Measurements from ENCODE around the gene UFD1. TPM values are rescaled to one million over a fixed set of nuclear protein-coding genes. Genes with fewer than 3 reads are reported as not detected.

The UFD1 gene
- total RNA-seq, 1 donor from 2014 or later, result 37.1 TPM

DNA sequence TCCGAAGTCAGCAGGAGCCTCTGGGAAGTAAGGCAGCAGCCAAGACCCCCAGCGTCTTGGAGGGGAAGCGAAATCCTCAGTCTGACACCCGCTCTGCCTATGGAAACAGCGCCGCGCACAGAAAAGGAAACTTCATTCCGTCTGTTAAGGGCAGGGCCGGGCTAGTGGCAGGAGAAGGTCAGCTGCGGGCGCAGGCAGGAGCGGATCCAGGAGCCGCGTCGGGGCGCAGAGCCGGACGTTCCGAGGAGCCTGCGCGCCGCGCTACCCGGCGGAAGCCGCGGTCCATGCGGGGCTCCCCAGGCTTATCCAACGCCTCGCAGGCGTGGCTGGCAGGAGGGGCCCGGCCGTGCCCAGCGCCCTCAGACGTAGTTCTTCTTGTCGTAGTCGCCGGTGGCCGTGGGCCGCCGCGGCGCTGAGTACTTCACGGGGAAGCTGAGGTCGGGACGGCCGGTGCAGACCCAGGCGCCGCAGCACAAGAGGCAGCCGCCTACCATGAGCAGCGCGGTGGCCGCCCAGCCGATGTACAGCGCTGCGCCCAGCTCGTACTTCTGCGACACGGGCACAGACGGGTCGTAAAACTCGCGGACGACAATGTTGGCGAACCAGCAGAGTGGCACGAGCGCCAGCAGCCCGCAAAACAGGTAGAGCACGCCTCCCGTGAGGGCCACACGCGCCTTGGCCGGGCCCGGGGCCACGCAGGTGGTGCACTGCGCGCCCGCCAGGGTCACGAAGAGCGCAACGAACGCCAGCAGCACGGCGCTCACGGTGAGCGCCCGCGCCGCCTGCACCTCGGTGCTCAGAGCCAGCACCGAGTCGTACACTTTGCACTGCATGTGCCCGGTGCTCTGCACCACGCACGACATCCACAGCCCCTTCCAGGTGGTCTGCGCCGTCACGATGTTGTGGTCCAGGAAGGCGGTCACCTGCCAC, 44.5 kb upstream of the UFD1 start:
- H3K36me3 ChIP-seq (ENCODE audit: control insufficient read depth in 3 of 3, insufficient read depth in 3 of 3, low read length in 3 of 3), result no peaks in the 10 kb centered on the region
- H3K4me3 ChIP-seq (ENCODE audit: low read length in 3 of 3), result peak overlapping the region; percentile 66 to 72 (median 67)
- peaks cover 17 to 37% (median 35%) of the 10 kb centered on the region in 3 donors for H3K4me1 ChIP-seq (ENCODE audit: control insufficient read depth in 3 of 3, insufficient read depth in 3 of 3, low read length in 3 of 3)
- H3K9me3 ChIP-seq (ENCODE audit: control insufficient read depth in 3 of 3, low read length in 3 of 3), result no peaks in the 10 kb centered on the region
- peak overlapping the region; percentile 68 for H3K27ac ChIP-seq (ENCODE audit: low read depth, low read length)
- peaks cover 29 to 48% (median 39%) of the 10 kb centered on the region in 3 donors for H3K27me3 ChIP-seq (ENCODE audit: control insufficient read depth in 3 of 3, insufficient read depth in 3 of 3, low read length in 3 of 3)
- H3K9ac ChIP-seq (ENCODE audit: low read depth in 1 of 3, low read length in 3 of 3), result peak overlapping the region; percentile 53 to 79 (median 57)

DNA sequence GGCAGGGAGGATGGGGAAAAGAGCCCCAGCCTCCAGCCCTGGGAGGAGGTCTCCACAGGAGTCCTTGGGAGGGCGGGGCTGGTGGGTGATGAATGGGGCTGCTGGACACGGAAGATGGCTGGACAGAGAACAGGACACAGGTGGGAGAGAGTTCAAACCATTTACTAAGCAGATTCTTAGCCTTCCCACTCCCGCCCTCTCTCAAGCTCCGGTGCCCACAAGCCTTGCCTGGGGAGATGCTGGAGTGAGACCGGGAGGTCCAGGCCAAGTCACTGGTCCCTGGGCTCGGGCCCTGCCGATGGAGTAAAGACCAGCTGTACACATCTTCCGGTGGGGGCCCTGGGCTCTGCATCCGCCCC, 43.9 kb upstream of the UFD1 start:
- H3K4me1 ChIP-seq (ENCODE audit: control insufficient read depth in 3 of 3, insufficient read depth in 3 of 3, low read length in 3 of 3), result peaks cover 17 to 33% (median 33%) of the 10 kb centered on the region in 3 donors
- H3K27me3 ChIP-seq (ENCODE audit: control insufficient read depth in 3 of 3, insufficient read depth in 3 of 3, low read length in 3 of 3), result peaks cover 29 to 48% (median 39%) of the 10 kb centered on the region in 3 donors

DNA sequence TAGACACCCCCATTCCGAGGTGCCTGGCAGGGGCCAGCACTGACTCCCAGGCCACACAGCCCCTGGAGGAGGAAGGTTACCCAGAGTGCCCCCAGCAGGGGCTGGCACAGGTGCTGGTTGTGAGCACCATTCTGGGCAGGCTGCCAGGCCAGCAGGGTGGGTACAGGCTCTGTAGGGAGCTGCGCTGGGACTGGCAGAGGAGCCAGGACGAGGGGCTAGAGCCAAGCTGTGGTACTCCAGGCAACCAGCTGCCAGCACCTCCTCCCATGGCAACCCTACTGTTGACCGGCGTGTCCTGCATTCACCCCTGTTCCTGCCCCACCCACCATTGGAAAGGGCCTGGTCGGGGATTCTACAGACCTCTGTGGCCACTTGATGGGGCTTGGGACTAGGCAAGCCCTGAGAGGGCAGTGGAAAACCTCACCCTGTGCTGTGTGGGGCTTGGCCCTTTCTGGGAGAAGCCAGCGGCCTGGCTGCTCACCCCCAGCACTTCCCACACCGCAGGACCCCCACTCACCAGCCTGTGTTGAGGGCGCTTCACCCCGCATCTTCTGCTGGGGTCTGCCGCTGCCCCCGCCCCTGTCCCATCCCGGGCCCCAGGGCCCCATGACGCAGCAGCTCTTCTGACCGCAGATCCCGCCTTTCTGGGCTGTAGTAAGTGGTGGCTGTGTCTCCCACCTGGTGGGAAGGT, 43.3 kb upstream of the UFD1 start:
- Histone ChIP-seq H3K27me3 (ENCODE audit: control insufficient read depth in 3 of 3, insufficient read depth in 3 of 3, low read length in 3 of 3) (peaks cover 29 to 48% (median 39%) of the 10 kb centered on the region in 3 donors), H3K4me3 (ENCODE audit: low read length in 3 of 3) (peak overlapping the region; percentile 66 to 72 (median 67)), H3K27ac (ENCODE audit: low read depth, low read length) (peak overlapping the region; percentile 68), H3K9me3 (ENCODE audit: control insufficient read depth in 3 of 3, low read length in 3 of 3) (no peaks in the 10 kb centered on the region), H3K4me1 (ENCODE audit: control insufficient read depth in 3 of 3, insufficient read depth in 3 of 3, low read length in 3 of 3) (peaks cover 12 to 28% (median 28%) of the 10 kb centered on the region in 3 donors), H3K36me3 (ENCODE audit: control insufficient read depth in 3 of 3, insufficient read depth in 3 of 3, low read length in 3 of 3) (no peaks in the 10 kb centered on the region), H3K9ac (ENCODE audit: low read depth in 1 of 3, low read length in 3 of 3) (peak overlapping the region; percentile 53 to 79 (median 57))

More for the DNA sequence above, 43.9 kb upstream of the UFD1 start:
- Histone ChIP-seq H3K27ac (ENCODE audit: low read depth, low read length) (peak overlapping the region; percentile 68), H3K9ac (ENCODE audit: low read depth in 1 of 3, low read length in 3 of 3) (peak overlapping the region; percentile 53 to 79 (median 57)), H3K4me3 (ENCODE audit: low read length in 3 of 3) (peak overlapping the region; percentile 66 to 72 (median 67)), H3K36me3 (ENCODE audit: control insufficient read depth in 3 of 3, insufficient read depth in 3 of 3, low read length in 3 of 3) (no peaks in the 10 kb centered on the region), H3K9me3 (ENCODE audit: control insufficient read depth in 3 of 3, low read length in 3 of 3) (no peaks in the 10 kb centered on the region)

DNA sequence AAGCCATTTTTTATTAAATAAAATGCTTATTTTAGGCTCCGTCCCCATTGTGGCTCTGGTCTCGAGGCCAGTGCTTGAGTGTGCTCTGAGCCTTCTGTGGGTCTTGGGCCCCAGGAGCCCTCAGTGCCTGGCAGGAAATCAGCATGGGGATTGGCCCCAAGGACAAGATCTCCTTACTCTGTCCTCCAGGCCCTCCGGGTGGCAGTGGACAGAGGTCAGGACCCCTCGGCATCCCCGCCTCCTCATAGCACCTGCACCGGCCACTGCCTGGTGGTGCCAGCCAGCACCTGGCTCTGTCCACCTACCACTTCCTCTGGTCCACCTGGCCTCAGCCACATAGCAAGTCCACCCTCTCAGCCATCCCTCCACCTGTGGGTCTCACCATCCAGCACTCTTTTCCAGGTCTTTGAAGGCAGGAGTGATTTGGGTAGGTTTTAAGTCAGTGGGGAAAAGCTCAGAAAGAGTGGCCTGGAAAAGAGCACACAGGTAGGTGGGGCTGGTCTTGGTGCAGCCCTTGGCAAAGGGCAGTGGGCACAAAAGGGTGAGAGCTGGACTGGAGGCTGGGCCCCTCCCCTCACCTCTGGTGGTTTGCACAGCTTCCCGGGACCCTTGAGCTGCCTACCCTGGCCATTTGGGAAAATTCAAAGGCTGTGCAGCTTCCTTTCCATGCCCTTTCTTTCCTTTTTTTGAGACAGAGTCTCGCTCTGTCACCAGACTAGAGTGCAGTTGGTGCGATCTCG, 41.7 kb upstream of the UFD1 start:
- Histone ChIP-seq H3K9me3 (ENCODE audit: control insufficient read depth in 3 of 3, low read length in 3 of 3) (no peaks in the 10 kb centered on the region), H3K27ac (ENCODE audit: low read depth, low read length) (peak overlapping the region; percentile 68), H3K4me3 (ENCODE audit: low read length in 3 of 3) (peak overlapping the region in 2 of 3 donors; percentile 41 to 48), H3K9ac (ENCODE audit: low read depth in 1 of 3, low read length in 3 of 3) (peak overlapping the region in 2 of 3 donors; percentile 33), H3K27me3 (ENCODE audit: control insufficient read depth in 3 of 3, insufficient read depth in 3 of 3, low read length in 3 of 3) (peaks cover 28 to 40% (median 37%) of the 10 kb centered on the region in 3 donors), H3K4me1 (ENCODE audit: control insufficient read depth in 3 of 3, insufficient read depth in 3 of 3, low read length in 3 of 3) (peaks cover 7 to 16% (median 13%) of the 10 kb centered on the region in 3 donors), H3K36me3 (ENCODE audit: control insufficient read depth in 3 of 3, insufficient read depth in 3 of 3, low read length in 3 of 3) (no peaks in the 10 kb centered on the region)

DNA sequence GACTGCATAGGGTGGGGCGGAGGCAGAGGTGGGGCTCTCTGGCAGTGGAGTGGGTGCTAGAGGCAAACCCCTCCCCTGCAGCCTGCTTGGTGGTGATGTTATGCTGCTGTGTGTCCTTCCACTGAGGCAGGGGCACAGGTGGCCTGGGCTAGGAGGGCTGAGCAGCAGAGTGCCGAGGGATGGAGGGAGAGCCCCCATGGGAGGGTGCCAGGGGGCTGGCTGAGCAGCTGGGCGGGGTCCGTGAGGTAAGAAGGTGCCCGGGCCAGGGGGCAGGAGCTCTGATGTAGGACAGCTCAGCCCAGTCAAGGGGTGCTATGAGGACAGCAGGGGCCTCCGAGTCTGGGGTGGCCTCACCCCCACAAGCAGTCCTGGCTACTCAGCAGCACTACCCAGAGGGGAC, 41.0 kb upstream of the UFD1 start:
- no peak overlapping the region for H3K4me3 ChIP-seq (ENCODE audit: low read length in 3 of 3)

DNA sequence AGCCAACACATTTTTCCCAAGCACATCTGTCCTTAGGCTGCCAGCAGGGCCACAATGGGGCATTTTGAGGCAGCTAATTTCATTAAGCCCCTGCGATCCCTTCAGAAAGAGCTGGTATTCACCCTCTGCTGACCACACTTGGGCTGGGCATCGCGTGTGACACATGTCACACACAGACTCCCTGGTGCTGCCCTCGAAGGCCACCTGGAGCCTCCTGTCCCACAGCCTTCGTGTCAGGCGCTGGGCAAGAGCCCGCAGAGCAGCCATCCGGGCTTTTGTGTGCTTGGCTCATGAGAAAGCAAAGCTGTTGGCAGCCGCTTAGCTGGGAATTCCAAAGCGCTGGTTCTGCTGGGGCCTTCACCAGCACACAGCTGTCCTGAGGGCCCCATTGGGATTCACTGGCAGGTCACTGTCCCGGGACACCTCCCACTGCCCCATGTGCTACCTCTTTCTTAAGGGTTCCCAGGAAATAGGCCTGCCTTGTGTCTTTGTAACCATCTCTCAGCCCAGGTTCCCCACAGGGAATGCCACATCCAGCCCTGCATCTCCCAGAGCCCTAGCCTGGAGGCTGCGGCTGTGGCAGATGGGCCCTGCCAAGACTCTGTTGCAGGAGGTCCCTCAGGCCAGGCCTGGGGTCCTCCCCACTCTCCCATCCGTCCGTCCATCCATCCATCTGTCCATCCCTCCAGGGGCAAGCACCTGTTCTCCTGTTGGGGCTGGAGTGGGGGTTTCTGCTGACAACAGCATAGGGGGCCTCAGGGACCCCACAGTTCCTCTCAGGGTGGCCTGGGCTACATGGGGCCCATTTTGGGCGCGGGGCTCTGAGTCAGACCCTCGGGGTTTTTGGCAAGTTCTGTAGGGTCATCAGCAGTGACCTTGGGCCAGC, 40.3 kb upstream of the UFD1 start:
- H3K4me1 ChIP-seq (ENCODE audit: control insufficient read depth in 3 of 3, insufficient read depth in 3 of 3, low read length in 3 of 3), result peaks cover 6 to 16% (median 9%) of the 10 kb centered on the region in 3 donors
- no peak overlapping the region for H3K27ac ChIP-seq (ENCODE audit: low read depth, low read length)
- peak overlapping the region in 1 of 3 donors; percentile 3 for H3K9ac ChIP-seq (ENCODE audit: low read depth in 1 of 3, low read length in 3 of 3)

More for the DNA sequence above, 41.0 kb upstream of the UFD1 start:
- no peak overlapping the region for H3K9ac ChIP-seq (ENCODE audit: low read depth in 1 of 3, low read length in 3 of 3)
- peaks cover 25 to 33% (median 33%) of the 10 kb centered on the region in 3 donors for H3K27me3 ChIP-seq (ENCODE audit: control insufficient read depth in 3 of 3, insufficient read depth in 3 of 3, low read length in 3 of 3)
- no peaks in the 10 kb centered on the region for H3K9me3 ChIP-seq (ENCODE audit: control insufficient read depth in 3 of 3, low read length in 3 of 3)
- H3K4me1 ChIP-seq (ENCODE audit: control insufficient read depth in 3 of 3, insufficient read depth in 3 of 3, low read length in 3 of 3), result peaks cover 6 to 16% (median 11%) of the 10 kb centered on the region in 3 donors
- H3K36me3 ChIP-seq (ENCODE audit: control insufficient read depth in 3 of 3, insufficient read depth in 3 of 3, low read length in 3 of 3), result no peaks in the 10 kb centered on the region
- H3K27ac ChIP-seq (ENCODE audit: low read depth, low read length), result no peak overlapping the region

DNA sequence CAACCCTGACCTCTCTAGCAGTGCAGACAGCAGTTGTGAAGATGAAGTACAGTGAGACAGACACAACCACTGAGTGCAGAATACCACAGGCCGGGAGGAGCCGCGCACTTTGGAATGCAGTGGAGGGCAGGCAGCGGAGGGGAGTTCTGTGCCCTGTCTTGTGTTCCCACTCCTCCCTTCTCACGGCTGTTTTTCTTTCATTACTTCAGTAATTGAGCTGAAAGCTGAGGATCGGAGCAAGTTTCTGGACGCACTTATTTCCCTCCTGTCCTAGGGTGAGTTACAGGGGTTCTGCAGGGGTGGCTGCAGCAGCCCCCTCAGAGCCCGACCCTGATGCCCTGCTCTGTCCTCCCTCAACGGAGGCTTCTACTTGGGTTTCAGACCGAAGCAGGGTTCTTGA, 39.6 kb upstream of the UFD1 start:
- H3K9me3 ChIP-seq (ENCODE audit: control insufficient read depth in 3 of 3, low read length in 3 of 3), result peaks cover 0 to 2% (median 0%) of the 10 kb centered on the region in 3 donors
- no peak overlapping the region for H3K27ac ChIP-seq (ENCODE audit: low read depth, low read length)
- peaks cover 1 to 11% (median 3%) of the 10 kb centered on the region in 3 donors for H3K4me1 ChIP-seq (ENCODE audit: control insufficient read depth in 3 of 3, insufficient read depth in 3 of 3, low read length in 3 of 3)
- no peak overlapping the region for H3K4me3 ChIP-seq (ENCODE audit: low read length in 3 of 3)
- H3K27me3 ChIP-seq (ENCODE audit: control insufficient read depth in 3 of 3, insufficient read depth in 3 of 3, low read length in 3 of 3), result peaks cover 13 to 23% (median 21%) of the 10 kb centered on the region in 3 donors
- H3K36me3 ChIP-seq (ENCODE audit: control insufficient read depth in 3 of 3, insufficient read depth in 3 of 3, low read length in 3 of 3), result no peaks in the 10 kb centered on the region
- H3K9ac ChIP-seq (ENCODE audit: low read depth in 1 of 3, low read length in 3 of 3), result no peak overlapping the region

More for the DNA sequence above, 40.3 kb upstream of the UFD1 start:
- Histone ChIP-seq H3K27me3 (ENCODE audit: control insufficient read depth in 3 of 3, insufficient read depth in 3 of 3, low read length in 3 of 3) (peaks cover 19 to 30% (median 28%) of the 10 kb centered on the region in 3 donors), H3K36me3 (ENCODE audit: control insufficient read depth in 3 of 3, insufficient read depth in 3 of 3, low read length in 3 of 3) (no peaks in the 10 kb centered on the region), H3K4me3 (ENCODE audit: low read length in 3 of 3) (no peak overlapping the region), H3K9me3 (ENCODE audit: control insufficient read depth in 3 of 3, low read length in 3 of 3) (no peaks in the 10 kb centered on the region)

DNA sequence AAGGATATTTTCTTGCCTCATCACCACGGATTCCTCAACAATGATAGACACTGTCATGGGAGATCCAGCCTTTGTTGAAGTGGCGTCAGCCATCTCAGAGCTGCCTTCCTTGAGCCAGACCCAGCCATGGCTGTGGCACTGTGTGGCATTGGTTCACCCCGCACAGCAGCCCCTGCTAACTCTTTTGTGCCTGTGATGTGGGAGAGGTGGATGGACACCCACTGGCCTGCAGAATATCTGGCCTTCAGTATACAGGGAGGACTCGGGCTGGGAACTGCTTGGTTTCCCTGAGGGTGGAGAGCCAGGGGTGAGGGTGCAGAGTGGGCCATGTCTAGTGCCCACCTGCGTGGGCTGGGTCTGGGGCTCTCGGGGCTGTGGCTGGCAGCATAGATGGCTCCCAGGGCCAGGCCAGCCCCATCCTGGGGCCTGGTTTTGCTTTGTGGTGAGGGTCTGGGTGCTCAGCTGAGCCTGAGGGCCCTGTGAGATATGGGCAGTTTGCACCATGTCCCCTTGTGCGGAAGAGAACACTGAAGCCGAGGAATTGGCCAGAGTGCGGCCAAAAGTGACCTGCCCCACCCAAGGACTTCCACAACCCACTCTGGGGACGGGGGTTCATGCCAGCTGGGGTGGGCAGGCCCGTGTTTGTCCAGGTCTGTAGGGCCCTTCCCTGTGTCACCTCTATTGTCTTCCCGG, 39.1 kb upstream of the UFD1 start:
- H3K36me3 ChIP-seq (ENCODE audit: control insufficient read depth in 3 of 3, insufficient read depth in 3 of 3, low read length in 3 of 3), result no peaks in the 10 kb centered on the region
- no peak overlapping the region for H3K4me3 ChIP-seq (ENCODE audit: low read length in 3 of 3)
- H3K4me1 ChIP-seq (ENCODE audit: control insufficient read depth in 3 of 3, insufficient read depth in 3 of 3, low read length in 3 of 3), result peaks cover 0 to 5% (median 1%) of the 10 kb centered on the region in 3 donors
- peaks cover 7 to 17% (median 15%) of the 10 kb centered on the region in 3 donors for H3K27me3 ChIP-seq (ENCODE audit: control insufficient read depth in 3 of 3, insufficient read depth in 3 of 3, low read length in 3 of 3)
- no peak overlapping the region for H3K9ac ChIP-seq (ENCODE audit: low read depth in 1 of 3, low read length in 3 of 3)
- H3K9me3 ChIP-seq (ENCODE audit: control insufficient read depth in 3 of 3, low read length in 3 of 3), result peaks cover 0 to 2% (median 0%) of the 10 kb centered on the region in 3 donors
- H3K27ac ChIP-seq (ENCODE audit: low read depth, low read length), result no peak overlapping the region
